HG02610 (cell line): Measurements from ENCODE around the gene SPDYA.

Experiments
- ATAC-seq: cut with Tn5 transposase; IDR thresholded peaks from one replicate; pipeline ENCODE4 v1.9.1; 2021; ENCODE audit warnings: mild to moderate bottlenecking, moderate library complexity; ENCODE audit not compliant: unreplicated experiment

Gene SPDYA

DNA sequence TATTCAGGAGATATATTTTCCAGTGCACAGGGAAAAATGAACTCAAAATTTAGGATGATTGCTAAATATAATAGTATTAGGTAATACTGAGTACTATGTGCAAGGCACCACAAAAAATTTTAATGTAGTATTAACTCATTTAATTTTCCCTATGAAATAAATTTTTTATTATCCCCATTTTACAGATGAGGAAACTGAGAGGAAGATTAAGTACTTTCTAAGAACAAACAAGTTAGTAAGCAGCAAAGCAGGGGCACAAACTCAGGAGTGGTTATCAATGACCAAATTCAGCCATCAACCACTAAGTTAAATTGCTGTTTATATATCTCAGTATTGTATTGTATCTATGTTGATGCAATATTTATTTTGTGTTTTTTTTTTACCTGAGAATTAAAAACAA is 14.2 kb downstream of the SPDYA start:
- ATAC-seq: no peak

- ATAC-seq: no peak
Measured at GRCh38 chr2:28828382-28828781, 17.7 kb downstream of the SPDYA start.

- ATAC-seq: no peak
Measured at GRCh38 chr2:28833740-28834470, 23.3 kb downstream of the SPDYA start.

DNA sequence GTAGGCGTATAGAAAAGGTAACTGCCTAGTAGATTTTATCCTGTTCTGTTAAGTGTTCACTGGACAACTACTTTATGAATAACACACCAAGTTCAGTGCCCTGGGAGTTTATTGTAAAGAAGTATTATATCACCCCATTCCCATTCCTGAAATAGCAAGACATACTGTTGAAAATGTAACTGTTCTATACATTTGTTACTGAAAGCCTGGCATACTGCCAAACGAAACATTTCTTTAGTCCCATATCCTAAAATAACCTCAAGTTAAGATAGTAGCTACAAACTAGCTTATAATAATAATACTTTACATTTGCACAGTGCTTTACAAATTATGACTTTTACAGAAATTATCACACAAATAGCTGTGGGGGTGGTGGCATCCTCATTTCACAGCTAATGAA is 25.1 kb downstream of the SPDYA start:
- ATAC-seq: no peak

DNA sequence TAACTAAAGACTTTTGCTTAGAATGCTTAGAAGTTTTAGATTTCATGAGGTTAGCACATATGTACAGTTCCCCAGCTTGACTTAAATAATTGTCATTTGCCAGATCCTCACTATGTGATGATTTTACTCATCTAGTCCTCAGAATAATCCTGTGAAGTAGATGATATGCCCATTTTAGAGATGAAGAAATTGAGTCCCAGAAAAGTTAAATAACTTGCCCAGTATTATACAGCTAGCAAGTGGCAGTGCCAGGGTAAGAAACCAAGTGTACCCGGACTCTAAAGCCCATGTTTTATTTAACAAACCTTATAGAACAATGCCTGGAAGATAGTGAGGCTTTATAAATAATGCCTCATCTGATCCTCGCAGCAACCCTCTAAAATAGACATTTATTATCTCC is 28.3 kb downstream of the SPDYA start:
- no peak for ATAC-seq

DNA sequence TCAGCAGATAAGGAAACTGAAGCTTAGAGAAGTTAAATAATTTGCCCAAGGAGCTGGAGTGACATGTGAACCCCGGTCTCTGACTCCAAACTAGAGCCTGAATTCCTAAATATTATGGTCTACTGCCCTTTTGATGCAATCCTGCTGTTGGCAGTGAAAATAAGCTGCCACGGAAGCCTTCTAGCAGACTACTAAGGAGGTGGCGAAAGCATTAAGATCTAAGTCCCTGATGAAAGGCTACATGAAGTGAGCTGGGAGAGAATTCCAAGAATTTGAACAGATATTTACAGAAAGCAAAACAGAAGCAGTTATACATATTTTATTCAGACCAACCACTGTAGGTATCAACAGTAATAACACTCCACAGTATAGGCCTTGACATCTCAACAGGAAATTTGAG is 31.4 kb downstream of the SPDYA start:
- ATAC-seq: no peak

DNA sequence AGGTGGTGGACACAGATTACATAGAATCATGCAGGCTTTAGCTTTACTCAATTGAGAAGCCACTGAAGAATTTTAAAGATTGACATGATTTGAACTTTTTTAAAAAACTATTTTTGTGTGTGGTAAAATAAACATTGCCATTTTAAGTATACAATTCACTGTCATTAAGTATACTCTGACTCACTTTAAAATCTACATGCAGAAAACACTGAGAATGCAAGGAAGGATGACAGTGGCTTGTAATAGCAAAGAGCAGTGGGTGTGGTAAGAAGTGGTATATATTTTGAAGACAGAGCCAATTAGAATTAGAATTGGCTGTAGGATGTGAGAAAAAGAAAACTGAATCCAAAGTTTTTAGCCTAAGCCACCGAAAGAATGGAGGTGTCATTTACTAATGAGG is 44.6 kb downstream of the SPDYA start:
- no peak for ATAC-seq

DNA sequence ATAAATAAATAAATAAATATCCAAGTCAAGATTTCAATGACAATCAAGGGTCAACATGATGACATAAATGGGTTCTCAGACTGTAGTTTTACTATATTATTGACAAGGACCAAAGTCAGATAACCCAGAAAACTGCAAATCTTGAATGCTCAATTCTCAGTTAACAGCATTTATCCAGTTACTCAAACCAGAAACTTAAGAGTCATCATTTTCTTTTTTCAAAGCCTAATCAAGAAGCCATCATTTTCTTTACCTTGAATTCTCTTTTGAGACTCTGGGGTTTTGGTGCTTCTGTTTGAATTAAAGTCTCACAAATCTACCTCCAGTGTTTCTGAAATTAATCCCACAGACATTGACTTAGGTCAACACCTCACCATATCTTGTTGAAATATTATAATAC is 45.3 kb downstream of the SPDYA start:
- no peak for ATAC-seq

DNA sequence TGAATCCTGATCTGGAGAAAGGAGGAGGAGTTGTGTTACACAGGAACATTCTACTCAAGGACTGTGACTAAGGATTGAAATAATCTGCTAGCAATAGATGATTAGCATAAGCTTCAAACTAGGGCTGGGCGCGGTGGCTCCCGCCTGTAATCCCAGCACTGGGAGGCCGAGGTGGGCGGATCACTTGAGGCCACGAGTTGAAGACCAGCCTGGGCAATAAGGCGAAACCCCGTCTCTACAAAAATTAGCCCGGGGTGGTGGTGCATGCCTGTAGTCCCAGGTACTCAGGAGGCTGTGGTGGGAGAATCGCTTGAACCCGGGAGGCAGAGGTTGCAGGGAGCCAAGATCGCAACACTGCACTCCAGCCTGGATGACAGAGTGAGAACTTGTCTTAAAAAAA is 58.0 kb downstream of the SPDYA start:
- no peak for ATAC-seq

- ATAC-seq: peak; percentile 32
Measured at GRCh38 chr2:28869494-28870145, 59.0 kb downstream of the SPDYA start.

DNA sequence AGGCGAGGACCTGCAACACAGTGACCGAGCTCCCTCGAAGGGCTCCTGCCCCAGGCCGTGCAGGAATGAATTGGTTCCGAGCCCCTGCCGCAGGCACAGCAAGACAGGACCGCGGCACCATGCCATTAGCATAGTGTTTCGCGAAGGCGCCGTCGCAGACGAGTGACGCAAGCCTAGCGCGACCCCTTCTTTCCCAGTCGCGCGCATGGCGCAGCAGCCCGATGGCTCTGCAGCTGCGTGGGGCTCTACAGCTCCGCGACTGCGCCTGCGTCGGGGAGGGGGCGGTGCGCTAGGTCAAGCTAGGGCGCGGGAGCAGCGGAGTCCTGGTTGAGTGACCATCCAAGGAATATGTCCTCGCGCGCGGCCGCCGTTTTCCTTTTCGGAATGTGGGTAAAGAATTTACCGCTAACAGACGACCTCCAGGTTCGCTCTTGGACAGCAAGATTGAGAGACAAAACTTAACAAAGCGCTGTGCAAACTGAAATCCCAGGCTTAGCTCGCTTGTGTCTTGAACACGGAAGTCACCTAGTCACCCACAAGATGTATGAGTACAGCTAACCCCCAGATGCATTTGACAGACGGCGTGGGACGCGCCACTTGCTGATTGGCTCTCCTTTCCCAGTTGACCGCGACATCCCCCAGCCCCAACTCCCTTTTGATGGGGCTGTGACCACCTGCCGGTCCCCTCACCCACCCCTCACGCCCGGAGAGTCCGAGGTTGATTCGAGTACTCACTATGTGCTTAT is 59.7 kb downstream of the SPDYA start, which contains the start of gene TRMT61B:
Gene TRMT61B (minus strand): TSS at position 164 of the 746 bp plus-strand sequence. CDS start 32 bp downstream, at position 132.
- peak; percentile 93 for ATAC-seq

GRCh38 chr2:28871620-28872019 is 61.0 kb downstream of the SPDYA start:
- ATAC-seq: no peak

DNA sequence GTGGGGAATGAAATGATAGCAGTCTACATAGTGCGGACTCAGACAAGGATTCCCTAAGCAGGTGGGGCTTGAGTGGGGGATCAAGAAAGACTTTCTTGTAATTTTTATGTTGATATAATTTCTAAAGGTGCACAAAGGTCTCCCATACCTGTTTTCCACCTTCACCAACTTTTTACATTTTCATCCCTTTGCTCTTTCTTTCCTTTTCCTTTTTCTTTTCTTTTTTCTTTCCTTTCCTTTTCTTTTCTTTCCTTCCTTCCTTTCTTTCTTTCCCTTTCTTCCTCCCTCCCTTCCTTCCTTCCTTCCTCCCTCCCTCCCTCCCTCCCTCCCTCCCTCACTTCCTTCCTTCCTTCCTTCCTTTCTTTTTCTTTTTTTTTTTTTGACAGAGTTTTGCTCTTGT is 69.6 kb downstream of the SPDYA start:
- no peak for ATAC-seq

GRCh38 chr2:28893488-28893887 is 82.9 kb downstream of the SPDYA start:
- no peak for ATAC-seq

GRCh38 chr2:28894470-28895188 is 84.0 kb downstream of the SPDYA start, which contains the start of gene WDR43:
WDR43 (plus strand) TSS chr2:28894667; CDS start chr2:28894699, 32 bp downstream.
- ATAC-seq: peak; percentile 84

- ATAC-seq: peak; percentile 19
Measured at GRCh38 chr2:28895189-28895893, 84.7 kb downstream of the SPDYA start.

DNA sequence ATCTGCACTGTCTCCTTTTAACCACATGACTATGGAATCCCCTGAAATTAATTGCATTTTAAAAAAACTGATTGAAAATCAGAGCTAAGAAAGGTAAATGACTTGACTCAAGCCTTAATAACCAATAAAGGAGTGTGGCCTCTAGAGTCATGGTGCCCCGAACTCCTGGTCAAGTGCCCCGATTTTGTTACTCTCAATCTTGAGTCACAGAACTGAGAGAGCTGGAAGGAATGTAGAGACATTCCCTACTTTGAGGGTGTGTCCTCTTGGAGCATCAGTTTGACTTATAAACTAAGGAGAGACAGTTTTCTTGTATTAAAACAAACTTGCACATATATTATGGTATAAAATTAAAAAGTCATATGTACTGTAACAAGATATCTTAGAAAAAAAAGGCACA is 86.3 kb downstream of the SPDYA start:
- no peak for ATAC-seq

DNA sequence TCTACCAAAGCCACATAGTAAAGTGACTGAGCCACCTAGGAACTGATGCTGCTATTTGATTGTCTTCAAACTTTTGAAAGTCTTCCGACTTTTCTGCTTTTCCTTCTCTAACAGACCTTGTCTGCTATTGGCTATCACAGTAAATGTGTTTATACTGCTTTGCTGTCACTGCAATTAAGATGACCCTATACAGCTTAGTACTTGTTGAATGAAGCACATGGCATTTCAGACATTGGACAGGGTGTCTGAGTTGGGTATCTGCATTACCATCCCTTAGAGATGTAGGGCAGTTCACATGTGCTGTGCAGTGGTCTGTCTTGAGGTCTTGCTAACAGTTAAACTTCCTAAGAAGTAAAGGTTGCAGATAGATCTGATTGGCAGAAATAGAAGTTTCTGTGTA is 87.4 kb downstream of the SPDYA start:
- ATAC-seq: no peak
